SK-N-MC (cell line): Measurements from ENCODE around the gene AGMAT.

ENCODE experiments used
- DNase-seq: peaks from one replicate; pipeline ENCODE4 v3.0.0-alpha.2; 2011; ENCODE audit warnings: low read depth, low spot score
- H3K27ac ChIP-seq: fragments of 200-600 bp; sonication (generic); 2 replicates; pipeline ENCODE4 v1.5.1; 2016; ENCODE audit warnings: mixed run types
- H3K36me3 ChIP-seq: fragments of 200-600 bp; sonication (generic); 2 replicates; pipeline ENCODE4 v1.6.1; 2017; ENCODE audit warnings: antibody characterized with exemption, low read length, mixed read lengths; ENCODE audit not compliant: insufficient read depth
- H3K4me3 ChIP-seq: fragments of 200-600 bp; sonication (generic); 2 replicates; pipeline ENCODE4 v1.5.1; 2016
- H3K9ac ChIP-seq: fragments of 200-600 bp; sonication (generic); 2 replicates; pipeline ENCODE4 v1.8.0; 2017; ENCODE audit warnings: mixed run types, mixed read lengths; ENCODE audit not compliant: insufficient read length
- H3K9me3 ChIP-seq: fragments of 200-600 bp; sonication (generic); 2 replicates; pipeline ENCODE4 v1.6.1; 2017; ENCODE audit warnings: low read depth, mild to moderate bottlenecking, antibody characterized with exemption, low read length, moderate library complexity, mixed read lengths
- EZH2 ChIP-seq: fragments of 200-600 bp; sonication (generic); IDR thresholded peaks from one replicate; pipeline ENCODE4 v1.6.1; 2017; ENCODE audit warnings: antibody characterized with exemption
- FOXP2 ChIP-seq: optimal IDR thresholded peaks from 2 replicates; pipeline ENCODE3; 2011; ENCODE audit warnings: mild to moderate bottlenecking, moderate library complexity; ENCODE audit not compliant: insufficient read depth; ENCODE audit errors: extremely low read length, control extremely low read depth
- POLR2AphosphoS5 ChIP-seq: IDR thresholded peaks from 2 replicates; pipeline ENCODE4 v1.6.1; 2012; ENCODE audit warnings: mild to moderate bottlenecking, low read depth, low read length, borderline replicate concordance

The AGMAT gene

GRCh38 chr1:15584489-15585363, at the start of gene AGMAT:
Gene AGMAT (minus strand): TSS chr1:15585051. CDS start chr1:15584967, 84 bp downstream.
- H3K27ac ChIP-seq, result no peak within 1 kb of the TSS

GRCh38 chr1:15633756-15634420, 49.0 kb upstream of the AGMAT start:
- Histone ChIP-seq H3K4me3 (no peak overlapping the region), H3K36me3 (peaks cover 88% of the 10 kb centered on the region), H3K9ac (no peak overlapping the region), H3K9me3 (no peaks in the 10 kb centered on the region), H3K27ac (no peak overlapping the region)
- no peak for TF ChIP-seq POLR2AphosphoS5
- no peak for TF ChIP-seq FOXP2
- TF ChIP-seq EZH2, result no peak
- no peak for DNase-seq

More at GRCh38 chr1:15584489-15585363, at the start of gene AGMAT:
- Histone ChIP-seq H3K9me3 (no peaks in the 10 kb centered on the region), H3K36me3 (no peaks in the 10 kb centered on the region), H3K9ac (no peak within 1 kb of the TSS), H3K4me3 (no peak within 1 kb of the TSS)
- no peak for DNase-seq
- TF ChIP-seq POLR2AphosphoS5, result no peak
- no peak for TF ChIP-seq FOXP2
- TF ChIP-seq EZH2, result no peak

GRCh38 chr1:15628003-15628402, 43.2 kb upstream of the AGMAT start:
- Histone ChIP-seq H3K36me3 (peaks cover 55% of the 10 kb centered on the region), H3K27ac (peak overlapping the region; percentile 49; the same call in 1 of the 2 replicates)

GRCh38 chr1:15627343-15627988, 42.6 kb upstream of the AGMAT start:
- Histone ChIP-seq H3K36me3 (peaks cover 52% of the 10 kb centered on the region), H3K9me3 (no peaks in the 10 kb centered on the region), H3K9ac (no peak overlapping the region), H3K27ac (peak overlapping the region; percentile 49), H3K4me3 (no peak overlapping the region; the same call in 1 of the 2 replicates)
- no peak for TF ChIP-seq EZH2
- TF ChIP-seq POLR2AphosphoS5, result no peak
- TF ChIP-seq FOXP2, result no peak
- DNase-seq, result no peak

More at GRCh38 chr1:15628003-15628402, 43.2 kb upstream of the AGMAT start:
- Histone ChIP-seq H3K4me3 (no peak overlapping the region), H3K9me3 (no peaks in the 10 kb centered on the region), H3K9ac (no peak overlapping the region)
- no peak for DNase-seq
- no peak for TF ChIP-seq EZH2
- TF ChIP-seq POLR2AphosphoS5, result no peak
- TF ChIP-seq FOXP2, result no peak

GRCh38 chr1:15626269-15626950, 41.6 kb upstream of the AGMAT start:
- H3K27ac ChIP-seq, result peak overlapping the region; percentile 49; the same call in 1 of the 2 replicates
- TF ChIP-seq FOXP2 (no peak), POLR2AphosphoS5 (no peak), EZH2 (no peak)
- no peak for DNase-seq
- H3K9ac ChIP-seq, result no peak overlapping the region
- H3K36me3 ChIP-seq, result peaks cover 47% of the 10 kb centered on the region
- no peaks in the 10 kb centered on the region for H3K9me3 ChIP-seq
- H3K4me3 ChIP-seq, result no peak overlapping the region

- no peak overlapping the region for H3K27ac ChIP-seq
- peaks cover 47% of the 10 kb centered on the region for H3K36me3 ChIP-seq
- H3K4me3 ChIP-seq, result no peak overlapping the region
- no peaks in the 10 kb centered on the region for H3K9me3 ChIP-seq
- H3K9ac ChIP-seq, result no peak overlapping the region
- TF ChIP-seq POLR2AphosphoS5, result no peak
- no peak for TF ChIP-seq EZH2
- no peak for TF ChIP-seq FOXP2
- no peak for DNase-seq
These were observed 40.4 kb upstream of the AGMAT start for GRCh38 chr1:15625056-15625917.

- H3K9me3 ChIP-seq, result no peaks in the 10 kb centered on the region
- no peak overlapping the region for H3K4me3 ChIP-seq
- no peak overlapping the region for H3K27ac ChIP-seq
- peaks cover 50% of the 10 kb centered on the region for H3K36me3 ChIP-seq
- no peak for DNase-seq
- TF ChIP-seq FOXP2, result no peak
- no peak for TF ChIP-seq POLR2AphosphoS5
- no peak for TF ChIP-seq EZH2
- H3K9ac ChIP-seq, result no peak overlapping the region
These were observed 39.4 kb upstream of the AGMAT start for GRCh38 chr1:15624133-15624714.
